ENCODE results near the gene YIPF3.

DNA sequence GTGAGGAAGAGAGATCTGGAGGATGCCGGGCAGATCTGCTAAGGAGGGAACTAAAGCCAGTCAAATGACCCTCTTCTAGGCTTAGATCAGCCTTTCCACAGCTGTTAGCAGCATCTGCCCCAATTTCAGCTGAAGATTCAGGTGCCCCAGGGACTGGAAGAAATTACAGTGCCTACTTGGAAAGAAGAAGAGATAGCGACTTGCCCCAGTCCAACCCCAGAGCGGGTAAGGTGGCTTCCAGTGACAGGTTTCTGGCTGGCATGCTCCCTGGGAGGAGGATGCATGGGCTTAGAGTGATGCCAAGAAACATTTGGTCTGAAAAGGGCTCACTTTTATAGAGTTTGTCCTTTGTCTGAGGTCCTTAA, 38.7 kb downstream of the YIPF3 start:
- TF ChIP-seq, protein P1, sequence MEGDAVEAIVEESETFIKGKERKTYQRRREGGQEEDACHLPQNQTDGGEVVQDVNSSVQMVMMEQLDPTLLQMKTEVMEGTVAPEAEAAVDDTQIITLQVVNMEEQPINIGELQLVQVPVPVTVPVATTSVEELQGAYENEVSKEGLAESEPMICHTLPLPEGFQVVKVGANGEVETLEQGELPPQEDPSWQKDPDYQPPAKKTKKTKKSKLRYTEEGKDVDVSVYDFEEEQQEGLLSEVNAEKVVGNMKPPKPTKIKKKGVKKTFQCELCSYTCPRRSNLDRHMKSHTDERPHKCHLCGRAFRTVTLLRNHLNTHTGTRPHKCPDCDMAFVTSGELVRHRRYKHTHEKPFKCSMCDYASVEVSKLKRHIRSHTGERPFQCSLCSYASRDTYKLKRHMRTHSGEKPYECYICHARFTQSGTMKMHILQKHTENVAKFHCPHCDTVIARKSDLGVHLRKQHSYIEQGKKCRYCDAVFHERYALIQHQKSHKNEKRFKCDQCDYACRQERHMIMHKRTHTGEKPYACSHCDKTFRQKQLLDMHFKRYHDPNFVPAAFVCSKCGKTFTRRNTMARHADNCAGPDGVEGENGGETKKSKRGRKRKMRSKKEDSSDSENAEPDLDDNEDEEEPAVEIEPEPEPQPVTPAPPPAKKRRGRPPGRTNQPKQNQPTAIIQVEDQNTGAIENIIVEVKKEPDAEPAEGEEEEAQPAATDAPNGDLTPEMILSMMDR (IDR thresholded peaks at IDR 0.05), result no peak
- no peak for TF ChIP-seq EZH2phosphoT487 (IDR thresholded peaks at IDR 0.05)

Measured in neural progenitor cell (in vitro differentiated cells).